ENCODE measurements around the gene UBXN6.

UBXN6 gene

GRCh38 chr19:4437103-4437502 lies 20.5 kb downstream of the UBXN6 start:
- no peak for DNase-seq

- no peak for DNase-seq
Measured at GRCh38 chr19:4436231-4436630, 21.4 kb downstream of the UBXN6 start.

GRCh38 chr19:4434391-4434790 lies 23.2 kb downstream of the UBXN6 start:
- no peak for DNase-seq

GRCh38 chr19:4432918-4433506 lies 24.6 kb downstream of the UBXN6 start:
- no peak for DNase-seq

GRCh38 chr19:4431808-4432674 lies 25.6 kb downstream of the UBXN6 start:
- no peak for DNase-seq

GRCh38 chr19:4431296-4431695 lies 26.3 kb downstream of the UBXN6 start:
- no peak for DNase-seq

GRCh38 chr19:4430760-4431159 lies 26.8 kb downstream of the UBXN6 start:
- DNase-seq: no peak

- no peak for DNase-seq
Measured at GRCh38 chr19:4429771-4430171, 27.8 kb downstream of the UBXN6 start.

GRCh38 chr19:4429256-4429655 lies 28.3 kb downstream of the UBXN6 start:
- DNase-seq: no peak

- DNase-seq: no peak
Measured at GRCh38 chr19:4428326-4428975, 29.1 kb downstream of the UBXN6 start.

GRCh38 chr19:4425537-4425936 lies 32.1 kb downstream of the UBXN6 start:
- DNase-seq: no peak

- no peak for DNase-seq
Measured at GRCh38 chr19:4423416-4424126, 34.0 kb downstream of the UBXN6 start.

GRCh38 chr19:4416268-4416667 lies 41.3 kb downstream of the UBXN6 start:
- DNase-seq: no peak

GRCh38 chr19:4415352-4415751 lies 42.2 kb downstream of the UBXN6 start:
- no peak for DNase-seq

- no peak for DNase-seq
Measured at GRCh38 chr19:4414800-4415321, 42.7 kb downstream of the UBXN6 start.

- DNase-seq: no peak
Measured at GRCh38 chr19:4414144-4414799, 43.3 kb downstream of the UBXN6 start.

GRCh38 chr19:4413588-4413987 lies 44.0 kb downstream of the UBXN6 start:
- no peak for DNase-seq

- DNase-seq: no peak
Measured at GRCh38 chr19:4409123-4409933, 48.3 kb downstream of the UBXN6 start.

GRCh38 chr19:4406626-4407025 lies 51.0 kb downstream of the UBXN6 start:
- DNase-seq: no peak

GRCh38 chr19:4405977-4406376 lies 51.6 kb downstream of the UBXN6 start:
- DNase-seq: no peak

GRCh38 chr19:4403005-4403761 lies 54.4 kb downstream of the UBXN6 start:
- DNase-seq: no peak
